Stimulated activated CD4-positive, alpha-beta T cell treated with anti-CD3 and anti-CD28 coated beads, Interleukin-1b, Interleukin-23, amount 100 ng/mL, for 48 hours (primary cell): Measurements from ENCODE around the gene GMPPB.
A peak's percentile ranks its signal among the peaks of the same experiment; 100 is the strongest.
"Not testable (repeated sequence)": the region's sequence is repeated elsewhere in the genome, so short reads cannot be mapped to it uniquely, and the experiment has no call there.

Experiments
- DNase-seq: peaks from one replicate; pipeline ENCODE4 v3.0.0-alpha.2; 2020

The GMPPB gene

GRCh38 chr3:49723628-49724551, at the start of gene GMPPB:
GMPPB (minus strand) TSS chr3:49723951; CDS start chr3:49723726, 225 bp downstream.
- DNase-seq = peak; percentile 95

DNA sequence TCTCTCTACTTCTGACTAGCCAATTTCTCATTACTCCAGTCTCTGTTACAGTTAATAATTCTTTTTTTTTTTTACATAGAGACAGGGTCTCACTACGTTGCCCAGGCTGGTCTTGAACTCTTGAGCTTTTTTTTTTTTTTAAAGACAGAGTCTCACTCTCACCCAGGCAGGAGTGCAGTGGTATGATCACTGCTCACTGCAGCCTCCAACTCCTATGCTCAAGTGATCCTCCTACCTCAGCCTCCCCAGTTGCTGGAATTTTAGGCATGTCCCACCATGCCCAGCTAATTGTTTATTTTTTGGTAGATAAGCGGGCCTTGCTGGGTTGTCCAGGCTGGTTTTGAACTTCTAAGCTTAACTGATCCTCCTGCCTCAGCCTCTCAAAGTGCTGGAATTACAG, 49.0 kb upstream of the GMPPB start:
- DNase-seq = no peak

DNA sequence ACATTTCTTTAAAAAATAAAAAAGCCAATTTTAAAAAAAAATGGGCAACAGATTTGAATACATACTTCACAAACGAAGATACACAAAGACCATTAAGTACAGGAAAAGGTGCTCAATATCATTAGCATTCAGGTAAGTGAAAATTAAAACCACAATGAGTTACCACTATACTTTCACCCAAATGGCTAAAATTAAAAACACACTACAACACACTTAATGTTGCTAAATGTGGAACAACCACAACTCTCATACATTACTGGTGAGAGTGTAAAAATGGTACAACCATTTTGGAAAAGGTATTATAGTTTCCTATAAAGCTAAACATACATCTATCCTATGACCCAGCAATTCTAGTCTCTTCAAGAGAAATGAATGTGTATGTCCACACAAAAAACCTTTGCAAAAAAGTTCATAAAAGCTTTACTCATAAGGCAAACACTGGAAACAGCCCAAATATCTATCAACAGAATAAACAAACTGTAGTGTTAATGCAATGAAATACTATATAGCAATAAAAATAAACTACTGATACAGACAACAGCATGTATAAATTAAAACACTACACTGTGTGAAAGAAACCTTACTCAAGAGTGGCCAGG, 47.7 kb upstream of the GMPPB start:
- no peak for DNase-seq

GRCh38 chr3:49769926-49770325, 46.2 kb upstream of the GMPPB start:
- no peak for DNase-seq

DNA sequence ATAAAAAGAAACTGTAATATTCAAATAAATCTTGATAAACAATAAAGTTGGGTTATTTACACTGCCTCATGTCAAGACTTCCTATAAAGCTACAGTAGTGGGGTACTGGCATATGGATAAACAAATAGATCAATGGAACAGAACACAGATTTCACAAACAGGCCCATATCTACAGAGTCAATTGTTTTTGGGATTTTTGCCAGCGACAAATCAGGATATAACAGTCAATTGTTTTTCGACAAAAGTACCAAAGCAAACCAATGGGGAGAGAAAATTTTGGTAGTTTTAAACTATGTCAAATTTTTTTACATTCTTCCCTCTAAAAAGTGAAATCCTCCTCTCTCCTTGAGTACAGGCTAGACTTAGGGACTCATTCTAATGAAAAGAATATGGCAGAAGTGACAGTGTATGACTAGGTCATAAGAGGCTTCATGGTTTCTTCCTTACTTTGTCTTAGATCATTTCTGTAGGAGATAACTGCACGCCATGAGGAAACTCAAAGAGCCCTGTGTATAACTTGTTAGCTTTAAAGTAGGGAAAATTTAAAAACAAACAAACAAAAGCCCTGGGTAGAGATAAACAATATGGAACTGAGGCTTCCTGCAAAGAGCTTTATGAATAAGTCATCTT, 45.6 kb upstream of the GMPPB start:
- DNase-seq = no peak

- DNase-seq = no peak
Measured at GRCh38 chr3:49763981-49764380, 40.2 kb upstream of the GMPPB start.

- DNase-seq = no peak
Measured at GRCh38 chr3:49761661-49762060, 37.9 kb upstream of the GMPPB start.

DNA sequence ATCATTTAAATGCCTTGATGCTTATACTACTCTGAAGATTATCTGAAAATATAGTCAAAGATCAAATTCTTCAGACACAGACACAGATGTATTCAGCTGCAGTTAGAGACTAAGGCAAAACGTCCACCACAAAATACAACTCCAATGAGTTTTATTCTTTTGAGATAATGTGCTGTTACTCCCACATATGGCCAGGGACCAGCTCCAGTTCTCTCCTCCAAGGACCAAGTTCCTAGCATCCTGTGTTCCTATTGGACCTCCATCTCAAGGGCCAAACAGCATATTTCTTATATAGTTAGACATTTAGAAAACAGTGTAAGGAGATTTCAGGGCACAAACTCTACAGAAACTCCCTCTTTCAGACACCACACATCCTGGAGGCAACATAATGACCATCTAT, 35.5 kb upstream of the GMPPB start:
- no peak for DNase-seq

GRCh38 chr3:49757197-49757596, 33.4 kb upstream of the GMPPB start:
- no peak for DNase-seq

DNA sequence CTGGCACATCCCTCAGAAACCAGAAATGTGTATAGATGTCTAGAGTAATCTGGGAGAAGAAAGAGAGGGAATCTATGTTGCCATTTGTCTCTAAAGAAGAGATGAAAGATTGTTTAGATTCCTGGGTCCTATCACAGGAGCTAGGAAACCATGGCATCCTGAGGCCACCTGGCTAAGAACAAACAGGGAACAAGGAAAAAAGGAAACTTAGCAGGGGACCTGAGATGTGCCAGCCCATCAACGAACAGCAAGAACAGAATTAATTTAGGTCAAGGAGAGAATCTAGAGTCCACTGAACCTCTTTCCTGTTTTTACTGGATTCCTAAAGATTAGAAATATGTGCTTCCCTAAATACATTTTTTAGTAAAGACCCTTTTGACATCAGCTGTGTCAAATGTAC, 32.3 kb upstream of the GMPPB start:
- no peak for DNase-seq

GRCh38 chr3:49754536-49754935, 30.8 kb upstream of the GMPPB start:
- no peak for DNase-seq

GRCh38 chr3:49751501-49751900, 27.8 kb upstream of the GMPPB start:
- DNase-seq = no peak

- no peak for DNase-seq
Measured at GRCh38 chr3:49750056-49750455, 26.3 kb upstream of the GMPPB start.

- not testable (repeated sequence) for DNase-seq
Measured at GRCh38 chr3:49748874-49749273, 25.1 kb upstream of the GMPPB start.

DNA sequence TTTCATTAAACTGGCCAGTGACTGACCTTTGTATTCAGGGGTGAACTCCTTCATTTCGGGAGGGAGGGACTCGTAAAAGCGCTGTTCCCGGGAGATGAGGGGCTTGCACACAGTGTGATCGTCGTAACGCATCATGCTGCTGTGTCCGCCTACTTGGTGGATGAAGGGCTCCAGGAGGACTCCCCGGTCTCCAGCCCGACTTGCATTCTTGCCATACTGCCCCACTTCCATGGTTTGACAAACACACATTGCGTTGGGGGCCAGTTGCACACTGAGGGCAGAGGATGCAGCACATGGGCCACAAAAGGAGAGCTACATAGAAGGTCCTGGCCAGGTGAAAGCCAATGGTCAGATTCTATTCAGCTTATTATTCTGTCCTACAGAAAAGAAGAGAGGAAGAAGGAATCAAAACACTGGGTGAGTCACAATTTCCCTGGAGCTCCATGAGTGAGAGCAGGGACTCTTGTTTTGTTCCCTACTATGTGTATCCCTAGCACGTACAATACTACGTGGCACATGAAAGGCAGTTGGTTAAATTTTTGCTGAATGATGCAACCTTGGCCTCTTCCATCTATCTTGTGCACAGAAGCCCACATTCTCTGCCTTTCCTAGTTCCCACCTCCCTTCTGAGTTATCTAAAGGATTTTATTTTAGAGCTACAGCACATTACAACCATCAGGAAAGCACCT, 24.2 kb upstream of the GMPPB start:
- DNase-seq = no peak

DNA sequence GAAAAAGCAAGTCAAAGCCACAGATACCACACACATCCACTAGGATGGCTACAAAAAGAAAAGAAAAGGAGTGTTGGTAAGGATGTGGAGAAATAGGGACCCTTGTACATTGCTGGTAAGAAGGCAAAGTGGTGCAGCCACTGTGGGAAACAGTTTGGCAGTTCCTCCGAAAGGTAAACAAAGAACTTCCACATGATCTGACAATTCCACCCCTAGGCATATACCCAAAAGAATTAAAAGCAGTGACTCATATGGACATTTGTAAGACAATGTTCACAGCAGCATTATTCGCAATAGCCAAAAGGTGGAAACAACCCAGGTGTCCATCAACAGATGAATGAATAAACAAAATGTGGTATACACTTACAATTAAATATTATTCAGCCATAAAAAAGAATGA, 22.2 kb upstream of the GMPPB start:
- DNase-seq = no peak

GRCh38 chr3:49740427-49740826, 16.7 kb upstream of the GMPPB start:
- DNase-seq = no peak

DNA sequence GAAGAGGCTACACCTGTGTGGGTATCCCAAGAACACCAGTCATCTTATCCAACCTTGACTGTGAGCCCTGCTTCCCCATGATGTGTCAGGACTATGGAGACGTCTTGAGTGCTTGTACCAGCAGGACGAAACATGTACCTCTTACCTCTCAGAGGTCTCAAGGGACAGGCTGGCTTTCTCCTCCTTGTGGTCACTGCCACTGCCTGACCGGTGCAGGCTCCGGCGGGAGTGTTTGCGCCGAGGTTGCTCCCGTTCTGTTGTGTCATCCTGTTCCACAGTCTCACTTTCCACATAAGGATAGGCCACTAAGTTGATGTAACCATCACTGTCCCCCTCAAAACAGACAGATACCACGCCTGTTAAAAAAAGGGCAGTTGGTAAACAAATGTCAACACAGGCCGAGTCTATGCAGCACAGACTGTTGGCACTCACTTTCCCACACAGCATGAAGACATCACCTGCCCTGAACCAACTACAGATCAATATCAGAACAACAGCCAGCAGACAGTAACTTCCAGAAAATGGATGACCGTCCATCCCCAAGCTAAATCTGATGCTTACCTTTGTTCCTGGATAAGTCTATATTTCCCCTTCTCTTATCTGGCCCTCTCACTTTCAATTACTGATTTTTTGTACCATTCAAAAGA, 14.4 kb upstream of the GMPPB start:
- DNase-seq = no peak

- DNase-seq = no peak
Measured at GRCh38 chr3:49734752-49735151, 11.0 kb upstream of the GMPPB start.

DNA sequence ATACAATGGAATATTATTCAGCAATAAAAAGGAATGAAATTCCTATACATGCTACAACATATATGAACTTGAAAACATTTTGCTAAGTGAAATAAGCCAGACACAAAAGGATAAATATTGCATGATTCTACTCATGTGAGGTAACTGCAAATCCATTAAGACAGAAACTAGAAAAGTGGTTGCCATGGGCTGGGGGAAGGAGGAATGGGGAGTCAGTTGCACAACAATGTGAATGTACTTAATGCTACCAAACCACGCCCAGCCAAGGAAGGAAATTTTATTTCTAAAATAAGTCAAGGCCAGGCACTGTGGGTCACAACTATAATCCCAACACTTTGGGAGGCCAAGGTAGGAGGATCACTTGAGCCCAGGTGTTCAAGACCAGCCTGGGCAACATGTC, 9.8 kb upstream of the GMPPB start:
- DNase-seq = no peak

GRCh38 chr3:49732597-49732996, 8.8 kb upstream of the GMPPB start:
- DNase-seq = no peak

DNA sequence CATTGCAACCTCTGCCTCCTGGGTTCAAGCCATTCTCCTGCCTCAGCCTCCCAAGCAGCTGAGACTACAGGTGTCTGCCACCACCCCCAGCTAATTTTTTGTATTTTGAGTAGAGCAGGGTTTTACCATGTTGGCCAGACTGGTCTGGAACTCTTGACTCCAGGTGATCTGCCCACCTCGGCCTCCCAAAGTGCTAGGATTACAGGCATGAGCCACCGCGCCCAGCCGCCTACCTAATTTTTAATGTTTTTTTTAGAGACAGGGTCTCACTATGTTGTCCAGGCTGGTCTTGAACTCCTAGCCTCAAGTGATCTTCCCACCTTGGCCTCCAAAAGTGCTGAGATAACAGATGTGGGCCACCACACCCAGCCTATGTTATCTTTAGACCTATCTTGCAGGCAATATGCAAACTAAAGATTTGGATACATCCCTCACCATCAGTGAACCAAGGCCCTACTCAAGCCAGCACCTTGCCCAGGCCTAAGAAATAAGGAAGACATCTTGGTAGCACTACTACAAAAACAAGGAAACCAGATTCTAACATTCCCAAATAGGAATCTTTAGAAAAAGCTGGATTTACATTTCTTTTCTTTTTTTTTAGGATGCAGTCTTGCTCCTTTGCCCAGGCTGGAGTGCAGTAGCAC, 6.3 kb upstream of the GMPPB start:
- no peak for DNase-seq
